ENCODE measurements around the gene PPP1R16B.

- TF ChIP-seq POLR2A (IDR thresholded peaks at IDR 0.05; ENCODE audit: low read depth, low read length) (no peak), TAF1 (IDR thresholded peaks at IDR 0.05; ENCODE audit: low read depth, low read length) (no peak)
Observed at GRCh38 chr20:38840894-38841470, 35.5 kb downstream of the PPP1R16B start.

Data from GM12891 (cell line).